H9 (cell line): ENCODE measurements around the gene UCKL1. TPM values are rescaled to one million over a fixed set of nuclear protein-coding genes. Genes with fewer than 3 reads are reported as not detected.

Experiments
- DNase-seq: peaks from one replicate; pipeline ENCODE4 v3.0.0-alpha.2; 2017
- H2AFZ ChIP-seq: one replicate; pipeline ENCODE4 v1.6.1; 2013; ENCODE audit warnings: mild to moderate bottlenecking, low read length, control low read depth, moderate library complexity
- H2AK5ac ChIP-seq: 2 replicates; pipeline ENCODE4 v1.6.1; 2013; ENCODE audit warnings: low read length, control low read depth, mixed read lengths; ENCODE audit not compliant: insufficient read length
- H2BK120ac ChIP-seq: one replicate; pipeline ENCODE4 v1.6.1; 2013; ENCODE audit warnings: low read depth, mild to moderate bottlenecking, low read length, control low read depth, inconsistent platforms; ENCODE audit not compliant: poor library complexity, severe bottlenecking
- H2BK12ac ChIP-seq: 2 replicates; pipeline ENCODE4 v1.6.1; 2013; ENCODE audit warnings: low read length, control low read depth, mixed read lengths, low read depth; ENCODE audit not compliant: insufficient read length
- H2BK15ac ChIP-seq: 2 replicates; pipeline ENCODE4 v1.6.1; 2013; ENCODE audit warnings: low read depth, low read length, control low read depth
- H2BK20ac ChIP-seq: one replicate; pipeline ENCODE4 v1.6.1; 2013; ENCODE audit warnings: low read depth, mild to moderate bottlenecking, low read length, control low read depth, inconsistent platforms; ENCODE audit not compliant: poor library complexity, severe bottlenecking
- H2BK5ac ChIP-seq: 2 replicates; pipeline ENCODE4 v1.6.1; 2013; ENCODE audit warnings: low read length, control low read depth, mixed read lengths; ENCODE audit not compliant: insufficient read length
- H3K14ac ChIP-seq: 2 replicates; pipeline ENCODE4 v1.6.1; 2013; ENCODE audit warnings: low read length, control low read depth; ENCODE audit not compliant: insufficient read depth
- H3K18ac ChIP-seq: 2 replicates; pipeline ENCODE4 v1.6.1; 2013; ENCODE audit warnings: low read depth, mild to moderate bottlenecking, mixed read lengths, low read length, control low read depth; ENCODE audit not compliant: insufficient read length
- H3K23ac ChIP-seq: 2 replicates; pipeline ENCODE4 v1.6.1; 2013; ENCODE audit warnings: low read length, control low read depth, mixed read lengths, low read depth; ENCODE audit not compliant: insufficient read length
- H3K23me2 ChIP-seq: 2 replicates; pipeline ENCODE4 v1.6.1; 2013; ENCODE audit warnings: low read depth, mild to moderate bottlenecking, mixed read lengths, low read length, control low read depth; ENCODE audit not compliant: insufficient read length, poor library complexity, severe bottlenecking
- H3K27ac ChIP-seq: 2 replicates; pipeline ENCODE4 v1.5.1; 2013; ENCODE audit warnings: low read length, control low read depth, mixed read lengths, low read depth; ENCODE audit not compliant: insufficient read length
- H3K27me3 ChIP-seq: 2 replicates; pipeline ENCODE4 v1.6.1; 2013; ENCODE audit warnings: low read length, control low read depth, inconsistent platforms; ENCODE audit not compliant: insufficient read depth
- H3K4ac ChIP-seq: 2 replicates; pipeline ENCODE4 v1.6.1; 2013; ENCODE audit warnings: low read depth, mild to moderate bottlenecking, control low read depth, inconsistent platforms, low read length, moderate library complexity
- H3K4me1 ChIP-seq: 2 replicates; pipeline ENCODE4 v1.6.1; 2013; ENCODE audit warnings: low read length, control low read depth, inconsistent platforms; ENCODE audit not compliant: insufficient read depth
- H3K4me2 ChIP-seq: 2 replicates; pipeline ENCODE4 v1.6.1; 2013; ENCODE audit warnings: low read length, control low read depth, mixed read lengths; ENCODE audit not compliant: insufficient read length, insufficient read depth
- H3K56ac ChIP-seq: 2 replicates; pipeline ENCODE4 v1.6.1; 2013; ENCODE audit warnings: low read depth, mild to moderate bottlenecking, mixed read lengths, low read length, control low read depth; ENCODE audit not compliant: insufficient read length
- H3K79me1 ChIP-seq: 2 replicates; pipeline ENCODE4 v1.6.1; 2013; ENCODE audit warnings: low read depth, mild to moderate bottlenecking, moderate library complexity, low read length, control low read depth, inconsistent platforms; ENCODE audit not compliant: insufficient read depth, poor library complexity, severe bottlenecking
- H3K79me2 ChIP-seq: 2 replicates; pipeline ENCODE4 v1.6.1; 2013; ENCODE audit warnings: low read length, control low read depth, inconsistent platforms; ENCODE audit not compliant: insufficient read depth
- H3K9ac ChIP-seq: 2 replicates; pipeline ENCODE4 v1.6.1; 2013; ENCODE audit warnings: low read length, control low read depth, mixed read lengths; ENCODE audit not compliant: insufficient read length; ENCODE audit errors: extremely low read depth
- H3K9me3 ChIP-seq: one replicate; pipeline ENCODE4 v1.6.1; 2013; ENCODE audit warnings: low read depth, low read length, inconsistent platforms; ENCODE audit not compliant: control insufficient read depth
- H3T11ph ChIP-seq: one replicate; pipeline ENCODE4 v1.6.1; 2013; ENCODE audit warnings: mild to moderate bottlenecking, low read length, control low read depth, inconsistent platforms
- H4K20me1 ChIP-seq: one replicate; pipeline ENCODE4 v1.6.1; 2013; ENCODE audit not compliant: control insufficient read depth, insufficient read length, insufficient read depth
- H4K5ac ChIP-seq: 2 replicates; pipeline ENCODE4 v1.6.1; 2013; ENCODE audit warnings: low read depth, mild to moderate bottlenecking, mixed read lengths, low read length, control low read depth; ENCODE audit not compliant: insufficient read length
- H4K8ac ChIP-seq: replicated peaks from 2 replicates; pipeline ENCODE4 v1.6.1; 2013; ENCODE audit warnings: low read length, control low read depth, mixed read lengths, low read depth; ENCODE audit not compliant: insufficient read length
- H4K91ac ChIP-seq: 2 replicates; pipeline ENCODE4 v1.6.1; 2013; ENCODE audit warnings: low read depth, mild to moderate bottlenecking, moderate library complexity, mixed read lengths, low read length, control low read depth; ENCODE audit not compliant: insufficient read length
- H3K27ac Mint-ChIP-seq, 3 experiments: 2 replicates in 2 of 3; 3 replicates in 1 of 3; pipeline ENCODE4 v1.8.0; 2020 to 2021; ENCODE audit warnings: mixed read lengths in 3 of 3, mild to moderate bottlenecking in 1 of 3, moderate library complexity in 1 of 3
- H3K27me3 Mint-ChIP-seq: 2 replicates; pipeline ENCODE4 v1.8.0; 2021; ENCODE audit warnings: low read depth, mild to moderate bottlenecking, moderate library complexity, mixed read lengths
- H3K36me3 Mint-ChIP-seq, 3 experiments: 2 replicates in 2 of 3; 3 replicates in 1 of 3; pipeline ENCODE4 v1.8.0; 2020 to 2021; ENCODE audit warnings: low read depth in 3 of 3, mixed read lengths in 3 of 3; ENCODE audit not compliant: insufficient read depth in 1 of 3
- H3K4me1 Mint-ChIP-seq, 2 experiments: 2 replicates each; pipeline ENCODE4 v1.8.0; 2020; ENCODE audit warnings: mixed read lengths in 2 of 2
- H3K4me3 Mint-ChIP-seq, 2 experiments: 2 replicates in 1 of 2; 3 replicates in 1 of 2; pipeline ENCODE4 v1.8.0; 2020 to 2021; ENCODE audit warnings: mild to moderate bottlenecking in 2 of 2, mixed read lengths in 2 of 2, moderate library complexity in 1 of 2
- H3K9me3 Mint-ChIP-seq, 2 experiments: 2 replicates in 1 of 2; 3 replicates in 1 of 2; pipeline ENCODE4 v1.8.0; 2020; ENCODE audit warnings: mild to moderate bottlenecking in 2 of 2, mixed read lengths in 2 of 2, moderate library complexity in 1 of 2
- CTCF ChIP-seq: fragments of 200-600 bp; sonication (generic); conservative IDR thresholded peaks from 3 replicates; pipeline ENCODE4 v1.8.0; 2021; ENCODE audit warnings: antibody characterized with exemption, mild to moderate bottlenecking
- WGBS: extraction: QIAGEN DNeasy Blood & Tissue Kit; methylation state at CpG from one replicate; pipeline ENCODE4 v1.1.7; 2013; ENCODE audit warnings: missing lambda C conversion rate, low lambda C conversion rate, mixed read lengths; ENCODE audit not compliant: insufficient read length; ENCODE audit errors: extremely low coverage; 5-methylcytosine and 5-hydroxymethylcytosine counted together
- total RNA-seq: library from RNA; stranded (reverse); gene quantifications from 2 replicates; pipeline ENCODE4 v1.2.1, GENCODE V29; 2021

UCKL1 gene
- total RNA-seq, 1 experiment from 2014 or later: 40.9 TPM

GRCh38 chr20:63963348-63963741 lies 7.1 kb upstream of the UCKL1 start:
- WGBS: no CpG with 5 or more reads among the region's 27 CpGs
- no peak overlapping the region; a peak in 1 of 7 replicates for H3K27ac Mint-ChIP-seq

More at GRCh38 chr20:63963348-63963741, 7.1 kb upstream of the UCKL1 start:
- Histone ChIP-seq H2BK12ac (no peak overlapping the region), H2BK120ac (no peak overlapping the region), H2BK15ac (no peak overlapping the region), H3K18ac (no peak overlapping the region), H3T11ph (no peak overlapping the region), H3K4ac (no peak overlapping the region), H2BK5ac (no peak overlapping the region), H3K9me3 (peaks cover 38% of the 10 kb centered on the region), H3K27me3 (no peaks in the 10 kb centered on the region), H4K8ac (no peak overlapping the region), H3K4me2 (no peak overlapping the region), H3K56ac (no peak overlapping the region), H3K4me1 (no peaks in the 10 kb centered on the region; the same call in 1 of the 2 replicates), H2BK20ac (no peak overlapping the region), H4K5ac (no peak overlapping the region), H3K9ac (no peak overlapping the region), H2AK5ac (no peak overlapping the region), H4K91ac (no peak overlapping the region), H3K23me2 (no peaks in the 10 kb centered on the region), H2AFZ (no peak overlapping the region), H3K27ac (no peak overlapping the region), H4K20me1 (no peaks in the 10 kb centered on the region), H3K79me2 (no peaks in the 10 kb centered on the region), H3K14ac (no peak overlapping the region), H3K79me1 (no peaks in the 10 kb centered on the region), H3K23ac (no peak overlapping the region)
- no peak for DNase-seq
- TF ChIP-seq CTCF: no peak
- Mint-ChIP-seq H3K4me1 (peaks cover 14 to 18% of the 10 kb centered on the region in 2 experiments), H3K4me3 (no peak overlapping the region), H3K36me3 (peaks cover 15 to 63% (median 55%) of the 10 kb centered on the region in 3 experiments; a peak in 6 of 7 replicates), H3K9me3 (peaks cover 2 to 10% of the 10 kb centered on the region in 2 experiments; a peak in 3 of 5 replicates), H3K27me3 (no peaks in the 10 kb centered on the region)
